HepG2 (cell line): ENCODE measurements around the gene LENEP. TPM values are rescaled to one million over a fixed set of nuclear protein-coding genes. Genes with fewer than 3 reads are reported as not detected.

Experiments
- CCDC6 ChIP-seq: sonication (generic); formaldehyde crosslinking; IDR thresholded peaks from 2 replicates; pipeline ENCODE4 v1.8.1; 2022; ENCODE audit warnings: mild to moderate bottlenecking, missing genetic modification reagents, moderate library complexity
- FOXK1 ChIP-seq: sonication (generic); formaldehyde crosslinking; IDR thresholded peaks from 2 replicates; pipeline ENCODE4 v1.4.0; 2020; ENCODE audit warnings: low read depth, missing genetic modification reagents, borderline replicate concordance
- GATA4 ChIP-seq: sonication (generic); IDR thresholded peaks from 2 replicates; pipeline ENCODE4 v1.6.1; 2016; ENCODE audit warnings: antibody characterized with exemption, low read depth, borderline replicate concordance
- HHEX ChIP-seq: IDR thresholded peaks from 2 replicates; pipeline ENCODE4 v1.6.1; 2016; ENCODE audit warnings: control low read depth
- NFIC ChIP-seq: IDR thresholded peaks from 2 replicates; pipeline ENCODE4 v1.6.1; 2012; ENCODE audit warnings: mild to moderate bottlenecking, low read length, inconsistent platforms
- NFYC ChIP-seq: IDR thresholded peaks from 2 replicates; pipeline ENCODE4 v1.6.1; 2016; ENCODE audit warnings: missing genetic modification reagents, missing compliant biosample characterization
- PHB2 ChIP-seq: fragments of 450-650 bp; IDR thresholded peaks from 2 replicates; pipeline ENCODE4 v1.6.1; 2018; ENCODE audit not compliant: partially characterized antibody
- U2AF1 ChIP-seq: fragments of 200-400 bp; formaldehyde crosslinking; optimal IDR thresholded peaks from 2 replicates; pipeline ENCODE3; 2017; ENCODE audit warnings: mild to moderate bottlenecking, low read depth, low read length
- ZBTB7A ChIP-seq: sonication (generic); formaldehyde crosslinking; IDR thresholded peaks from 2 replicates; pipeline ENCODE4 v1.8.0; 2022; ENCODE audit warnings: mild to moderate bottlenecking, missing genetic modification reagents
- ZFP1 ChIP-seq: IDR thresholded peaks from 2 replicates; pipeline ENCODE4 v1.6.1; 2016
- ZFP82 ChIP-seq: sonication (generic); formaldehyde crosslinking; IDR thresholded peaks from 2 replicates; pipeline ENCODE4 v1.5.1; 2020; ENCODE audit warnings: mild to moderate bottlenecking, missing genetic modification reagents, borderline replicate concordance
- ZNF12 ChIP-seq: sonication (generic); formaldehyde crosslinking; IDR thresholded peaks from 2 replicates; pipeline ENCODE4 v1.5.0; 2020; ENCODE audit warnings: missing genetic modification reagents
- ZNF180 ChIP-seq: sonication (generic); formaldehyde crosslinking; IDR thresholded peaks from 2 replicates; pipeline ENCODE4 v1.4.0; 2020; ENCODE audit warnings: low read depth, missing genetic modification reagents, borderline replicate concordance
- ZNF615 ChIP-seq: sonication (generic); formaldehyde crosslinking; IDR thresholded peaks from 2 replicates; pipeline ENCODE4 v1.5.0; 2020; ENCODE audit warnings: mild to moderate bottlenecking, missing genetic modification reagents, borderline replicate concordance
- polyA plus RNA-seq, 8 experiments: library from polyadenylated mRNA; depleted of rRNA in 3 of 8; stranded (reverse) in 7 of 8; unstranded in 1 of 8; fragments of >200 nt; fragmentation: Illumina TruSeq in 4 of 8; extraction: Trizol in 4 of 8; gene quantifications; 2 replicates each; pipeline versions ENCODE4 v1.2.1 to v1.2.3, GENCODE V29; 2011 to 2016; ENCODE audit warnings: low read depth in 4 of 8, missing spikeins in 1 of 8, mixed read lengths in 1 of 8; ENCODE audit not compliant: insufficient read depth in 1 of 8
- total RNA-seq, 5 experiments: library from RNA; depleted of rRNA; stranded (reverse); fragments of >200 nt; fragmentation: Illumina TruSeq; extraction: Trizol; gene quantifications; 2 replicates each; pipeline ENCODE4 v1.2.3, GENCODE V29; 2016; ENCODE audit warnings: low read depth in 1 of 5
- TF ChIP-seq, protein P1 (sequence below): sonication (generic); formaldehyde crosslinking; IDR thresholded peaks from 2 replicates; pipeline ENCODE4 v1.9.0; 2021; ENCODE audit warnings: missing genetic modification reagents, borderline replicate concordance
- TF ChIP-seq, protein P2 (sequence below): fragments of 450-650 bp; IDR thresholded peaks from 2 replicates; pipeline ENCODE4 v1.6.1; 2016
- TF ChIP-seq, protein P3 (sequence below): sonication (generic); formaldehyde crosslinking; IDR thresholded peaks from 2 replicates; pipeline ENCODE4 v1.8.0; 2022; ENCODE audit warnings: mild to moderate bottlenecking, missing genetic modification reagents; ENCODE audit not compliant: insufficient replicate concordance
- TF ChIP-seq, protein P4 (sequence below): sonication (generic); formaldehyde crosslinking; conservative IDR thresholded peaks from 2 replicates; pipeline ENCODE4 v1.4.0; 2020; ENCODE audit warnings: missing genetic modification reagents
- TF ChIP-seq, protein P5 (sequence below): sonication (generic); formaldehyde crosslinking; IDR thresholded peaks from 2 replicates; pipeline ENCODE4 v1.4.0; 2020; ENCODE audit warnings: mild to moderate bottlenecking, missing genetic modification reagents, borderline replicate concordance
- TF ChIP-seq, protein P6 (sequence below): sonication (generic); formaldehyde crosslinking; conservative IDR thresholded peaks from 2 replicates; pipeline ENCODE4 v1.5.0; 2020; ENCODE audit warnings: missing genetic modification reagents

Gene LENEP
- total and polyA plus RNA-seq, 2 of the 13 experiments (the other 11 are each of a cell fraction or from before 2014, with no cell fraction given): 0.29 TPM; not detected in 1

DNA sequence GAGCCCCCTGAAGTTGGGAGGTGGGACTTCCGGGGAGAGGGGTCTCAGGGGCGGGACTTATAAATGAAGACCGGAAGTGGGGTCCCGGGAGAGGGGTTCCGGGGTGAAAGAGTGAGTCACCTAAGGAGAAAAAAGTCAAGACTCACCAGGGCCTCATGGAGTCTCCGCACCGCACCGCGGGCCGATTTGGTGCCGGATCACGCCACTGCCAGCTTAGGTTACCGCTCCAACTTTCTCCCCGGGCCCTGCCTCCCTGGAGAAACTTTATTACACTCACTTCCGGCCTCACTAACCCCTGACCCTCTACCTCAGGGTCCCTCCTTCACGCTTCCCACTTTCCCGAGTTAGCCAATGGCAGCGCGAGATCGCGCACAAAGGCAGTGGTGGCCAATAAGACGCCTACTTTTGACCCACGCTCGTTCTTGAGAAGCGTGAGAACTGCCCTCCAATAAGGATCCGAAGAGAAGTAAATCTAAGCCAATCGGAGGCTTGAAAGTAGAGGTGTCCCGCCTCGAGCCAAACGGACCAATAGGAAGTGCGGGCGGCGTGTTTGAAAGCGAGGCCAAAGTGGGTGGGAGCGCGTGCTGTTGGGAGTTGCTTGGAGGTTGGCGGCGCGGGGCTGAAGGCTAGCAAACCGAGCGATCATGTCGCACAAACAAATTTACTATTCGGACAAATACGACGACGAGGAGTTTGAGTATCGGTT, 19.1 kb upstream of the LENEP start, which contains the start of gene CKS1B (continued):
- TF ChIP-seq, protein P1, sequence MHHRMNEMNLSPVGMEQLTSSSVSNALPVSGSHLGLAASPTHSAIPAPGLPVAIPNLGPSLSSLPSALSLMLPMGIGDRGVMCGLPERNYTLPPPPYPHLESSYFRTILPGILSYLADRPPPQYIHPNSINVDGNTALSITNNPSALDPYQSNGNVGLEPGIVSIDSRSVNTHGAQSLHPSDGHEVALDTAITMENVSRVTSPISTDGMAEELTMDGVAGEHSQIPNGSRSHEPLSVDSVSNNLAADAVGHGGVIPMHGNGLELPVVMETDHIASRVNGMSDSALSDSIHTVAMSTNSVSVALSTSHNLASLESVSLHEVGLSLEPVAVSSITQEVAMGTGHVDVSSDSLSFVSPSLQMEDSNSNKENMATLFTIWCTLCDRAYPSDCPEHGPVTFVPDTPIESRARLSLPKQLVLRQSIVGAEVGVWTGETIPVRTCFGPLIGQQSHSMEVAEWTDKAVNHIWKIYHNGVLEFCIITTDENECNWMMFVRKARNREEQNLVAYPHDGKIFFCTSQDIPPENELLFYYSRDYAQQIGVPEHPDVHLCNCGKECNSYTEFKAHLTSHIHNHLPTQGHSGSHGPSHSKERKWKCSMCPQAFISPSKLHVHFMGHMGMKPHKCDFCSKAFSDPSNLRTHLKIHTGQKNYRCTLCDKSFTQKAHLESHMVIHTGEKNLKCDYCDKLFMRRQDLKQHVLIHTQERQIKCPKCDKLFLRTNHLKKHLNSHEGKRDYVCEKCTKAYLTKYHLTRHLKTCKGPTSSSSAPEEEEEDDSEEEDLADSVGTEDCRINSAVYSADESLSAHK (CRISPR knock-in tag): no peak
- TF ChIP-seq, protein P2, sequence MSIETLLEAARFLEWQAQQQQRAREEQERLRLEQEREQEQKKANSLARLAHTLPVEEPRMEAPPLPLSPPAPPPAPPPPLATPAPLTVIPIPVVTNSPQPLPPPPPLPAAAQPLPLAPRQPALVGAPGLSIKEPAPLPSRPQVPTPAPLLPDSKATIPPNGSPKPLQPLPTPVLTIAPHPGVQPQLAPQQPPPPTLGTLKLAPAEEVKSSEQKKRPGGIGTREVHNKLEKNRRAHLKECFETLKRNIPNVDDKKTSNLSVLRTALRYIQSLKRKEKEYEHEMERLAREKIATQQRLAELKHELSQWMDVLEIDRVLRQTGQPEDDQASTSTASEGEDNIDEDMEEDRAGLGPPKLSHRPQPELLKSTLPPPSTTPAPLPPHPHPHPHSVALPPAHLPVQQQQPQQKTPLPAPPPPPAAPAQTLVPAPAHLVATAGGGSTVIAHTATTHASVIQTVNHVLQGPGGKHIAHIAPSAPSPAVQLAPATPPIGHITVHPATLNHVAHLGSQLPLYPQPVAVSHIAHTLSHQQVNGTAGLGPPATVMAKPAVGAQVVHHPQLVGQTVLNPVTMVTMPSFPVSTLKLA: peak; percentile 95
- no peak for TF ChIP-seq ZNF615 (CRISPR knock-in tag)
- no peak for TF ChIP-seq HHEX (CRISPR knock-in tag)
- TF ChIP-seq, protein P3, sequence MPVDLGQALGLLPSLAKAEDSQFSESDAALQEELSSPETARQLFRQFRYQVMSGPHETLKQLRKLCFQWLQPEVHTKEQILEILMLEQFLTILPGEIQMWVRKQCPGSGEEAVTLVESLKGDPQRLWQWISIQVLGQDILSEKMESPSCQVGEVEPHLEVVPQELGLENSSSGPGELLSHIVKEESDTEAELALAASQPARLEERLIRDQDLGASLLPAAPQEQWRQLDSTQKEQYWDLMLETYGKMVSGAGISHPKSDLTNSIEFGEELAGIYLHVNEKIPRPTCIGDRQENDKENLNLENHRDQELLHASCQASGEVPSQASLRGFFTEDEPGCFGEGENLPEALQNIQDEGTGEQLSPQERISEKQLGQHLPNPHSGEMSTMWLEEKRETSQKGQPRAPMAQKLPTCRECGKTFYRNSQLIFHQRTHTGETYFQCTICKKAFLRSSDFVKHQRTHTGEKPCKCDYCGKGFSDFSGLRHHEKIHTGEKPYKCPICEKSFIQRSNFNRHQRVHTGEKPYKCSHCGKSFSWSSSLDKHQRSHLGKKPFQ (CRISPR knock-in tag): no peak
- peak; percentile 82; the same call in 1 of the 2 replicates for TF ChIP-seq FOXK1
- TF ChIP-seq ZFP1 (CRISPR knock-in tag): no peak
- TF ChIP-seq, protein P4, sequence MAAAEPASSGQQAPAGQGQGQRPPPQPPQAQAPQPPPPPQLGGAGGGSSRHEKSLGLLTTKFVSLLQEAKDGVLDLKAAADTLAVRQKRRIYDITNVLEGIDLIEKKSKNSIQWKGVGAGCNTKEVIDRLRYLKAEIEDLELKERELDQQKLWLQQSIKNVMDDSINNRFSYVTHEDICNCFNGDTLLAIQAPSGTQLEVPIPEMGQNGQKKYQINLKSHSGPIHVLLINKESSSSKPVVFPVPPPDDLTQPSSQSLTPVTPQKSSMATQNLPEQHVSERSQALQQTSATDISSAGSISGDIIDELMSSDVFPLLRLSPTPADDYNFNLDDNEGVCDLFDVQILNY (CRISPR knock-in tag): peak; percentile 97
- TF ChIP-seq ZFP82 (CRISPR knock-in tag): no peak
- no peak for TF ChIP-seq NFIC
- no peak for TF ChIP-seq ZNF12
- TF ChIP-seq, protein P5, sequence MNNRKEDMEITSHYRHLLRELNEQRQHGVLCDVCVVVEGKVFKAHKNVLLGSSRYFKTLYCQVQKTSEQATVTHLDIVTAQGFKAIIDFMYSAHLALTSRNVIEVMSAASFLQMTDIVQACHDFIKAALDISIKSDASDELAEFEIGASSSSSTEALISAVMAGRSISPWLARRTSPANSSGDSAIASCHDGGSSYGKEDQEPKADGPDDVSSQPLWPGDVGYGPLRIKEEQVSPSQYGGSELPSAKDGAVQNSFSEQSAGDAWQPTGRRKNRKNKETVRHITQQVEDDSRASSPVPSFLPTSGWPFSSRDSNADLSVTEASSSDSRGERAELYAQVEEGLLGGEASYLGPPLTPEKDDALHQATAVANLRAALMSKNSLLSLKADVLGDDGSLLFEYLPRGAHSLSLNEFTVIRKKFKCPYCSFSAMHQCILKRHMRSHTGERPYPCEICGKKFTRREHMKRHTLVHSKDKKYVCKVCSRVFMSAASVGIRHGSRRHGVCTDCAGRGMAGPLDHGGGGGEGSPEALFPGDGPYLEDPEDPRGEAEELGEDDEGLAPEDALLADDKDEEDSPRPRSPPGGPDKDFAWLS (CRISPR knock-in tag): no peak
- TF ChIP-seq, protein P6, sequence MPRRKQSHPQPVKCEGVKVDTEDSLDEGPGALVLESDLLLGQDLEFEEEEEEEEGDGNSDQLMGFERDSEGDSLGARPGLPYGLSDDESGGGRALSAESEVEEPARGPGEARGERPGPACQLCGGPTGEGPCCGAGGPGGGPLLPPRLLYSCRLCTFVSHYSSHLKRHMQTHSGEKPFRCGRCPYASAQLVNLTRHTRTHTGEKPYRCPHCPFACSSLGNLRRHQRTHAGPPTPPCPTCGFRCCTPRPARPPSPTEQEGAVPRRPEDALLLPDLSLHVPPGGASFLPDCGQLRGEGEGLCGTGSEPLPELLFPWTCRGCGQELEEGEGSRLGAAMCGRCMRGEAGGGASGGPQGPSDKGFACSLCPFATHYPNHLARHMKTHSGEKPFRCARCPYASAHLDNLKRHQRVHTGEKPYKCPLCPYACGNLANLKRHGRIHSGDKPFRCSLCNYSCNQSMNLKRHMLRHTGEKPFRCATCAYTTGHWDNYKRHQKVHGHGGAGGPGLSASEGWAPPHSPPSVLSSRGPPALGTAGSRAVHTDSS (CRISPR knock-in tag): no peak
- TF ChIP-seq U2AF1: no peak
- TF ChIP-seq ZNF180 (CRISPR knock-in tag): no peak
- no peak for TF ChIP-seq PHB2
- peak; percentile 99 for TF ChIP-seq NFYC (CRISPR knock-in tag)
- TF ChIP-seq ZBTB7A (CRISPR knock-in tag): no peak
- TF ChIP-seq GATA4: 0 out of 2 replicates have a peak, but pooled peaks have one; percentile 31
- TF ChIP-seq CCDC6: peak; percentile 89; the same call in 1 of the 2 replicates
